HG02885 (cell line): ENCODE data around the gene CFAP70.
"Not testable (repeated sequence)": the region's sequence is repeated elsewhere in the genome, so short reads cannot be mapped to it uniquely, and the experiment has no call there.

Experiments
- ATAC-seq: cut with Tn5 transposase; IDR thresholded peaks from one replicate; pipeline ENCODE4 v1.9.1; 2021; ENCODE audit warnings: mild to moderate bottlenecking; ENCODE audit not compliant: unreplicated experiment, poor library complexity

Gene CFAP70

GRCh38 chr10:73340121-73340520 lies 18.5 kb downstream of the CFAP70 start:
- ATAC-seq, result no peak

- no peak for ATAC-seq
Measured at GRCh38 chr10:73339436-73339835, 19.2 kb downstream of the CFAP70 start.

GRCh38 chr10:73338801-73339368 lies 19.8 kb downstream of the CFAP70 start:
- no peak for ATAC-seq

- no peak for ATAC-seq
Measured at GRCh38 chr10:73333202-73333601, 25.5 kb downstream of the CFAP70 start.

- ATAC-seq, result no peak
Measured at GRCh38 chr10:73332379-73332778, 26.3 kb downstream of the CFAP70 start.

GRCh38 chr10:73328523-73328922 lies 30.1 kb downstream of the CFAP70 start:
- not testable (repeated sequence) for ATAC-seq

GRCh38 chr10:73325290-73325689 lies 33.4 kb downstream of the CFAP70 start:
- not testable (repeated sequence) for ATAC-seq

- ATAC-seq, result not testable (repeated sequence)
Measured at GRCh38 chr10:73323582-73323981, 35.1 kb downstream of the CFAP70 start.

GRCh38 chr10:73310475-73310874 lies 48.2 kb downstream of the CFAP70 start:
- ATAC-seq, result no peak

- no peak for ATAC-seq
Measured at GRCh38 chr10:73307203-73307800, 51.4 kb downstream of the CFAP70 start.

- ATAC-seq, result no peak
Measured at GRCh38 chr10:73306171-73306708, 52.4 kb downstream of the CFAP70 start.

- ATAC-seq, result no peak
Measured at GRCh38 chr10:73296946-73297345, 61.7 kb downstream of the CFAP70 start.

GRCh38 chr10:73293461-73293860 lies 65.2 kb downstream of the CFAP70 start:
- ATAC-seq, result no peak

GRCh38 chr10:73289958-73290357 lies 68.7 kb downstream of the CFAP70 start:
- no peak for ATAC-seq

- no peak for ATAC-seq
Measured at GRCh38 chr10:73287441-73287840, 71.2 kb downstream of the CFAP70 start.

GRCh38 chr10:73281097-73281496 lies 77.6 kb downstream of the CFAP70 start:
- no peak for ATAC-seq

- no peak for ATAC-seq
Measured at GRCh38 chr10:73264423-73264822, 94.2 kb downstream of the CFAP70 start.

GRCh38 chr10:73263693-73264347 lies 94.8 kb downstream of the CFAP70 start:
- no peak for ATAC-seq

- no peak for ATAC-seq
Measured at GRCh38 chr10:73262880-73263555, 95.6 kb downstream of the CFAP70 start.

- no peak for ATAC-seq
Measured at GRCh38 chr10:73262105-73262730, 96.4 kb downstream of the CFAP70 start.
